Neural progenitor cell (in vitro differentiated cells): Measurements from ENCODE around the gene GPR39.

Source experiments
- EZH2 ChIP-seq: fragments of 200-600 bp; sonication (generic); IDR thresholded peaks from 2 replicates; pipeline ENCODE4 v1.6.1; 2017; ENCODE audit warnings: antibody characterized with exemption, mild to moderate bottlenecking, moderate library complexity
- EZH2phosphoT487 ChIP-seq: fragments of 200-600 bp; sonication (generic); IDR thresholded peaks from 2 replicates; pipeline ENCODE4 v1.6.1; 2017; ENCODE audit warnings: antibody characterized with exemption
- TF ChIP-seq, protein P1 (sequence below): fragments of 200-600 bp; sonication (generic); IDR thresholded peaks from 2 replicates; pipeline ENCODE4 v1.5.1; 2017; ENCODE audit warnings: antibody characterized with exemption, mild to moderate bottlenecking

DNA sequence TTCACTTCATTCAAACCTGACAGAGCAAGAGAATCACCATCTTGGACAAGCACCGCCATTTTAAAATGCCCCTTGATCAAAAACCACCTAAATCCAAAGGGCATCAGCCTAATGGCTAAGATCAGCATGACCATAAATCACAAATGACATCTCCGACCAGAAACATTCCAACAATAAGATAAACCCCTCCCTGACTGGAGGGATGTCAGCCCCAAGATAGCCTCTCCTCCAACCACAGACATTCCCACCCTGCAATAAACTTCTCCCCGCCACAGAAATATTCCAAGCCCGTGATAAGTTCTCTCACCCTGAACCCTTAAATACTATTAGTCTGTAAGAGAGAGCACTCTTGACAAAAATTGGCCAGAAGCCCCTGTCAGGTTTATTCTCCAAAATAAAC is 275.0 kb downstream of the GPR39 start:
- TF ChIP-seq, protein P1, sequence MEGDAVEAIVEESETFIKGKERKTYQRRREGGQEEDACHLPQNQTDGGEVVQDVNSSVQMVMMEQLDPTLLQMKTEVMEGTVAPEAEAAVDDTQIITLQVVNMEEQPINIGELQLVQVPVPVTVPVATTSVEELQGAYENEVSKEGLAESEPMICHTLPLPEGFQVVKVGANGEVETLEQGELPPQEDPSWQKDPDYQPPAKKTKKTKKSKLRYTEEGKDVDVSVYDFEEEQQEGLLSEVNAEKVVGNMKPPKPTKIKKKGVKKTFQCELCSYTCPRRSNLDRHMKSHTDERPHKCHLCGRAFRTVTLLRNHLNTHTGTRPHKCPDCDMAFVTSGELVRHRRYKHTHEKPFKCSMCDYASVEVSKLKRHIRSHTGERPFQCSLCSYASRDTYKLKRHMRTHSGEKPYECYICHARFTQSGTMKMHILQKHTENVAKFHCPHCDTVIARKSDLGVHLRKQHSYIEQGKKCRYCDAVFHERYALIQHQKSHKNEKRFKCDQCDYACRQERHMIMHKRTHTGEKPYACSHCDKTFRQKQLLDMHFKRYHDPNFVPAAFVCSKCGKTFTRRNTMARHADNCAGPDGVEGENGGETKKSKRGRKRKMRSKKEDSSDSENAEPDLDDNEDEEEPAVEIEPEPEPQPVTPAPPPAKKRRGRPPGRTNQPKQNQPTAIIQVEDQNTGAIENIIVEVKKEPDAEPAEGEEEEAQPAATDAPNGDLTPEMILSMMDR = no peak
- TF ChIP-seq EZH2phosphoT487 (no peak), EZH2 (no peak)
